Measurements from ENCODE around the gene TBX10. TPM values are rescaled to one million over a fixed set of nuclear protein-coding genes. Genes with fewer than 3 reads are reported as not detected.
"Not testable (repeated sequence)": the region's sequence is repeated elsewhere in the genome, so short reads cannot be mapped to it uniquely, and the experiment has no call there.

TBX10 gene
- total and polyA plus RNA-seq, 2 of the 8 experiments (the other 6 are each of a cell fraction or from before 2014, with no cell fraction given): 0.09 TPM; not detected in 1

DNA sequence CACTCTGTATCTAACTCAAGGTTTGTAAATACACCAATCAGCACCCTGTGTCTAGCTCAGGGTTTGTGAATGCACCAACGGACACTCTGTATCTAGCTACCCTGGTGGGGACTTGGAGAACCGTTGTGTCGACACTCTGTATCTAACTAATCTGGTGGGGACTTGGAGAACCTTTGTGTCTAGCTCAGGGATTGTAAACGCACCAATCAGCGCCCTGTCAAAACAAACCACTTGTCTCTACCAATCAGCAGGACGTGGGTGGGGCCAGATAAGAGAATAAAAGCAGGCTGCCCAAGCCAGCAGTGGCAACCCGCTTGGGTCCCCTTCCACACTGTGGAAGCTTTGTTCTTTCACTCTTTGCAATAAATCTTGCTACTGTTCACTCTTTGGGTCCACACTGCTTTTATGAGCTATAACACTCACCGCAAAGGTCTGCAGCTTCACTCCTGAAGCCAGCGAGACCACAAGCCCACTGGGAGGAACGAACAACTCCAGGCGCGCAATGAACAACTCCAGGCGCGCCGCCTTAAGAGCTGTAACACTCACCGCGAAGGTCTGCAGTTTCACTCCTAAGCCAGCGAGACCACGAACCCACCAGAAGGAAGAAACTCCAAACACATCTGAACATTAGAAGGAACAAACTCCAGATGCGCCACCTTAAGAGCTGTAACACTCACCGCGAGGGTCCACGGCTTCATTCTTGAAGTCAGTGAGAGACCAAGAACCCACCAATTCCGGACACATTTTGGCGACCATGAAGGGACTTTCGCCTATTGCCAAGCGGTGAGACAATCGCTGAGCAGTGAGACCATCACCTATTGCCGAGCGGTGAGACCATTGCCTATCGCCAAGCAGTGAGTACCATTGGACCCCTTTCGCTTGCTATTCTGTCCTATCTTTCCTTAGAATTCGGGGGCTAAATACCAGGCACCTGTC lies 19.6 kb downstream of the TBX10 start:
- not testable (repeated sequence) for H3K23ac ChIP-seq (ENCODE audit: insufficient read length); H4K5ac ChIP-seq (ENCODE audit: insufficient read length, low read depth, low read length); H2AFZ ChIP-seq (ENCODE audit: low read length); H3K4ac ChIP-seq (replicated peaks; ENCODE audit: insufficient read length, low read depth, low read length); H3K27ac ChIP-seq (ENCODE audit: low read depth, low read length); H4K20me1 ChIP-seq (replicated peaks in 1 of 2; ENCODE audit: control insufficient read depth in 1 of 2, insufficient read depth in 2 of 2, low read length in 2 of 2); H2BK5ac ChIP-seq (ENCODE audit: low read depth, low read length); H3K14ac ChIP-seq (ENCODE audit: insufficient read length); H2BK20ac ChIP-seq (ENCODE audit: low read length); H3K9me3 ChIP-seq (ENCODE audit: insufficient read depth in 2 of 2, low read depth in 1 of 2, low read length in 1 of 2); H3K27me3 ChIP-seq (replicated peaks in 1 of 4; ENCODE audit: control insufficient read depth in 3 of 4, extremely low read depth in 1 of 4, insufficient read depth in 3 of 4, low read length in 3 of 4); FAIRE-seq; H2BK120ac ChIP-seq (replicated peaks; ENCODE audit: low read depth, low read length); H3K23me2 ChIP-seq (ENCODE audit: low read depth, low read length); H3K18ac ChIP-seq (ENCODE audit: extremely low read depth, low read length); H2AK5ac ChIP-seq (ENCODE audit: low read depth, low read length); H3K36me3 ChIP-seq (ENCODE audit: control insufficient read depth in 2 of 4, insufficient read depth in 4 of 4, low read length in 3 of 4); H4K8ac ChIP-seq (ENCODE audit: extremely low read depth, insufficient read depth, low read length); H2BK15ac ChIP-seq (ENCODE audit: low read length); H2BK12ac ChIP-seq (ENCODE audit: low read depth, low read length); H4K91ac ChIP-seq (replicated peaks; ENCODE audit: insufficient read length, low read length); H3K56ac ChIP-seq (replicated peaks; ENCODE audit: insufficient read length, low read depth, low read length); H3K79me2 ChIP-seq (ENCODE audit: control insufficient read depth in 1 of 2, insufficient read depth in 2 of 2, low read length in 2 of 2); H3K79me1 ChIP-seq (ENCODE audit: low read depth, low read length)
- Histone ChIP-seq H3K4me2 (ENCODE audit: insufficient read depth in 1 of 2, low read depth in 2 of 2, low read length in 2 of 2) (peak overlapping the region; percentile 70 to 77), H3K4me3 (ENCODE audit: extremely low read depth in 1 of 4, insufficient read depth in 2 of 4, low read depth in 3 of 4, low read length in 4 of 4) (peak overlapping the region; percentile 71 to 88 (median 80)), H3K9ac (replicated peaks in 1 of 4; ENCODE audit: extremely low read depth in 1 of 4, low read depth in 3 of 4, low read length in 3 of 4) (peak overlapping the region in 3 of 4 experiments; percentile 56 to 69 (median 58); a peak in 4 of 7 replicates), H3K4me1 (replicated peaks in 1 of 4; ENCODE audit: control insufficient read depth in 3 of 4, insufficient read depth in 4 of 4, low read length in 3 of 4) (peaks cover 13 to 23% (median 20%) of the 10 kb centered on the region in 4 experiments)
- WGBS, 2 experiments (ENCODE audit: extremely low coverage in 1 of 2, insufficient coverage in 1 of 2, insufficient read length in 1 of 2, insufficient replicate concordance in 2 of 2, low coverage in 1 of 2, low lambda C conversion rate in 2 of 2, missing lambda C conversion rate in 1 of 2): 6% methylated on average over 33 of the region's 33 CpGs; no CpG with 5 or more reads in 1 of the 2 experiments
- POLR2A ChIA-PET (ENCODE audit: partially characterized antibody): interaction anchor here (0.6 to 10.7 kb wide), 17 partner anchors 10 to 269 kb away, joined by 3 to 194 read pairs (median 5); partner anchors contain the start of genes GSTP1, NUDT8 and TBX10
- peak in 1 of 2 experiments; percentile 76 for DNase-seq (ENCODE audit: low read depth in 1 of 2, low spot score in 2 of 2)
- CTCF ChIA-PET (ENCODE audit: partially characterized antibody): interaction anchor here (0.8 to 2.9 kb wide), 7 partner anchors 10 to 102 kb away, joined by 3 to 28 read pairs (median 3); partner anchors contain the start of gene NUDT8
- TF ChIP-seq TAF7 (optimal IDR thresholded peaks at IDR 0.05; ENCODE audit: borderline replicate concordance, low read depth, low read length): peak; percentile 34
- TF ChIP-seq POLR2AphosphoS5 (IDR thresholded peaks at IDR 0.05; ENCODE audit: low read depth, low read length): peak; percentile 75
- peak; percentile 64; the same call in 1 of the 2 replicates for TF ChIP-seq SP1 (IDR thresholded peaks at IDR 0.05; ENCODE audit: low read depth, low read length)
- peak; percentile 72 for TF ChIP-seq TBP (IDR thresholded peaks at IDR 0.05; ENCODE audit: low read depth, low read length)
- 0 out of 2 replicates have a peak, but pooled peaks have one; percentile 46 for TF ChIP-seq GTF2F1 (IDR thresholded peaks at IDR 0.05; ENCODE audit: borderline replicate concordance, low read depth, low read length)
- TF ChIP-seq TAF1 (IDR thresholded peaks at IDR 0.05; ENCODE audit: low read depth, low read length): peak; percentile 53; the same call in 1 of the 2 replicates
- peak in 1 of 2 experiments; percentile 86; a peak in 2 of 3 replicates for TF ChIP-seq POLR2A (IDR thresholded peaks at IDR 0.05; ENCODE audit: control extremely low read depth in 1 of 2, low read depth in 2 of 2, low read length in 2 of 2)
